Measurements from ENCODE around the gene WARS2. TPM values are rescaled to one million over a fixed set of nuclear protein-coding genes. Genes with fewer than 3 reads are reported as not detected.
"Not testable (repeated sequence)": the region's sequence is repeated elsewhere in the genome, so short reads cannot be mapped to it uniquely, and the experiment has no call there.

WARS2 gene
- total RNA-seq, 4 donors from 2014 or later: 4.6 to 18.6 (median 10.3) TPM

DNA sequence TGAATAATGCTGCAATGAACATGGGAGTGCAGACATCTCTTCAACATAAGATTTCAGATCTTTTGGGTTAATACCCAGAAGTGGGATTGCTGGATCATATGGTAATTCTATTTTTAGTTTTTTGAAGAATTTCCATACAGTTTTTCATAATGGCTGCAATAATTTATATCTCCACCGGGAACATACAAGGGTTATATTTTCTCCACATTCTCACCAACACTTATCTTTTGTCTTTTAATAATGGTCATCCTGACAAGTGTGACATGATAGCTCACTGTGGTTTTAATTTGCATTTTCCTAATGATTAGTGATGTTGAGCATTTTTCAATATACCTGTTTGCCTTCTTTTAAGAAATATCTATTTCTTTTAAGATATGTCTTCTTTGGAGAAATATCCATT lies 44.5 kb upstream of the WARS2 start:
- intact Hi-C loops (cut with DNase I; ENCODE audit: low total_unique reads) (no loop called here), in situ Hi-C loops (cut with MboI; ENCODE audit: low pct_ligation_motif_present in 1 of 4, low pct_unique_long_range_greater_than_20kb in 1 of 4, low sequenced_read_pairs in 3 of 4) (no loop called here)
- H3K27ac ChIP-seq: no peak overlapping the region
- H3K4me1 ChIP-seq: no peaks in the 10 kb centered on the region
- H3K4me3 ChIP-seq: no peak overlapping the region
- no peaks in the 10 kb centered on the region for H3K36me3 ChIP-seq
- no peak for DNase-seq
- TF ChIP-seq EP300 (IDR thresholded peaks at IDR 0.05; ENCODE audit: low read depth) (no peak), POLR2A (IDR thresholded peaks at IDR 0.05) (no peak), POLR2AphosphoS5 (IDR thresholded peaks at IDR 0.05) (no peak)
- TF ChIP-seq, protein P1, sequence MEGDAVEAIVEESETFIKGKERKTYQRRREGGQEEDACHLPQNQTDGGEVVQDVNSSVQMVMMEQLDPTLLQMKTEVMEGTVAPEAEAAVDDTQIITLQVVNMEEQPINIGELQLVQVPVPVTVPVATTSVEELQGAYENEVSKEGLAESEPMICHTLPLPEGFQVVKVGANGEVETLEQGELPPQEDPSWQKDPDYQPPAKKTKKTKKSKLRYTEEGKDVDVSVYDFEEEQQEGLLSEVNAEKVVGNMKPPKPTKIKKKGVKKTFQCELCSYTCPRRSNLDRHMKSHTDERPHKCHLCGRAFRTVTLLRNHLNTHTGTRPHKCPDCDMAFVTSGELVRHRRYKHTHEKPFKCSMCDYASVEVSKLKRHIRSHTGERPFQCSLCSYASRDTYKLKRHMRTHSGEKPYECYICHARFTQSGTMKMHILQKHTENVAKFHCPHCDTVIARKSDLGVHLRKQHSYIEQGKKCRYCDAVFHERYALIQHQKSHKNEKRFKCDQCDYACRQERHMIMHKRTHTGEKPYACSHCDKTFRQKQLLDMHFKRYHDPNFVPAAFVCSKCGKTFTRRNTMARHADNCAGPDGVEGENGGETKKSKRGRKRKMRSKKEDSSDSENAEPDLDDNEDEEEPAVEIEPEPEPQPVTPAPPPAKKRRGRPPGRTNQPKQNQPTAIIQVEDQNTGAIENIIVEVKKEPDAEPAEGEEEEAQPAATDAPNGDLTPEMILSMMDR (IDR thresholded peaks at IDR 0.05): no peak
- no peaks in the 10 kb centered on the region for H3K27me3 ChIP-seq
- H3K9me3 ChIP-seq: no peaks in the 10 kb centered on the region
- WGBS, 2 donors (ENCODE audit: low coverage in 1 of 2): 89% methylated on average over 1 of the region's 1 CpG

- no peaks in the 10 kb centered on the region for H3K27me3 ChIP-seq
- no peak overlapping the region for H3K27ac ChIP-seq
- H3K9me3 ChIP-seq: no peaks in the 10 kb centered on the region
- no peaks in the 10 kb centered on the region for H3K36me3 ChIP-seq
- no peaks in the 10 kb centered on the region for H3K4me1 ChIP-seq
- no peak overlapping the region for H3K4me3 ChIP-seq
- intact Hi-C loops (cut with DNase I; ENCODE audit: low total_unique reads) (no loop called here), in situ Hi-C loops (cut with MboI; ENCODE audit: low pct_ligation_motif_present in 1 of 4, low pct_unique_long_range_greater_than_20kb in 1 of 4, low sequenced_read_pairs in 3 of 4) (no loop called here)
- WGBS, 2 donors (ENCODE audit: low coverage in 1 of 2): 86 to 95% methylated on average over 3 of the region's 3 CpGs
- no peak for DNase-seq
- TF ChIP-seq POLR2AphosphoS5 (IDR thresholded peaks at IDR 0.05): no peak
- TF ChIP-seq, protein P1 (IDR thresholded peaks at IDR 0.05): no peak
- TF ChIP-seq POLR2A (IDR thresholded peaks at IDR 0.05): no peak
- no peak for TF ChIP-seq EP300 (IDR thresholded peaks at IDR 0.05; ENCODE audit: low read depth)
Observed at GRCh38 chr1:119181218-119181617, 40.8 kb upstream of the WARS2 start.

GRCh38 chr1:119179051-119179450 lies 38.6 kb upstream of the WARS2 start:
- no peak for DNase-seq
- no peak for TF ChIP-seq EP300 (IDR thresholded peaks at IDR 0.05; ENCODE audit: low read depth)
- no peak for TF ChIP-seq POLR2AphosphoS5 (IDR thresholded peaks at IDR 0.05)
- TF ChIP-seq POLR2A (IDR thresholded peaks at IDR 0.05): no peak
- TF ChIP-seq, protein P1 (IDR thresholded peaks at IDR 0.05): no peak
- Histone ChIP-seq H3K27me3 (no peaks in the 10 kb centered on the region), H3K27ac (no peak overlapping the region), H3K9me3 (no peaks in the 10 kb centered on the region), H3K4me1 (no peaks in the 10 kb centered on the region), H3K4me3 (no peak overlapping the region), H3K36me3 (no peaks in the 10 kb centered on the region)
- in situ Hi-C loops (cut with MboI; ENCODE audit: low pct_ligation_motif_present in 1 of 4, low pct_unique_long_range_greater_than_20kb in 1 of 4, low sequenced_read_pairs in 3 of 4) (no loop called here), intact Hi-C loops (cut with DNase I; ENCODE audit: low total_unique reads) (no loop called here)
- 94% methylated on average over 16 of the region's 22 CpGs; no CpG with 5 or more reads in 1 of the 2 donors for WGBS, 2 donors (ENCODE audit: low coverage in 1 of 2)

- H3K4me3 ChIP-seq; H3K9me3 ChIP-seq; intact Hi-C loops (cut with DNase I; ENCODE audit: low total_unique reads); in situ Hi-C loops (cut with MboI; ENCODE audit: low pct_ligation_motif_present in 1 of 4, low pct_unique_long_range_greater_than_20kb in 1 of 4, low sequenced_read_pairs in 3 of 4); H3K27me3 ChIP-seq; H3K27ac ChIP-seq; DNase-seq; H3K4me1 ChIP-seq; H3K36me3 ChIP-seq: not testable (repeated sequence)
- WGBS, 2 donors (ENCODE audit: low coverage in 1 of 2): 96% methylated on average over 10 of the region's 10 CpGs; no CpG with 5 or more reads in 1 of the 2 donors
Observed at GRCh38 chr1:119172927-119173326, 32.5 kb upstream of the WARS2 start.

DNA sequence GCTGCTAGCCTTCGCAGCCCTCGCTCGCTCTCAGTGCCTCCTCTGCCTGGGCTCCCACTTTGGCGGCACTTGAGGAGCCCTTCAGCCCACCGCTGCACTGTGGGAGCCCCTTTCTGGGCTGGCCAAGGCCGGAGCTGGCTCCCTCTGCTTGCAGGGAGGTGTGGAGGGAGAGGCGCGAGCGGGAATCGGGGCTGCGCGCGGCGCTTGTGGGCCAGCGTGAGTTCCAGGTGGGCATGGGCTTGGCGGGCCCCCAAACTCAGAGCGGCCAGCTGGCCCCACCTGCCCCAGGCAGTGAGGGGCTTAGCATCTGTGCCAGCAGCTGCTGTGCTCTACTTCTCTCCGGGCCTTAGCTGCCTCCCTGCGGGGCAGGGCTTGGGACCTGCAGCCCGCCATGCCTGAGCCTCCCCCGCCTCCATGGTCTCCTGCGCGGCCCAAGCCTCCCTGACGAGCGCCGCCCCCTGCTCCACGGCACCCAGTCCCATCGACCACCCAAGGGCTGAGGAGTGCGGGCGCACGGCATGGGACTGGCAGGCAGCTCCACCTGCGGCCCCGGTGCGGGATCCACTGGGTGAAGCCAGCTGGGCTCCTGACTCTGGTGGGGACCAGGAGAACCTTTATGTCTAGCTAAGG lies 31.0 kb upstream of the WARS2 start:
- H3K4me3 ChIP-seq; H3K4me1 ChIP-seq; DNase-seq; H3K27me3 ChIP-seq; in situ Hi-C loops (cut with MboI; ENCODE audit: low pct_ligation_motif_present in 1 of 4, low pct_unique_long_range_greater_than_20kb in 1 of 4, low sequenced_read_pairs in 3 of 4); H3K36me3 ChIP-seq; intact Hi-C loops (cut with DNase I; ENCODE audit: low total_unique reads); H3K27ac ChIP-seq; H3K9me3 ChIP-seq: not testable (repeated sequence)
- WGBS, 2 donors (ENCODE audit: low coverage in 1 of 2): 94% methylated on average over 31 of the region's 34 CpGs; no CpG with 5 or more reads in 1 of the 2 donors
